GM12873 (cell line): Measurements from ENCODE around the gene SEPTIN11.

ENCODE experiments used
- TF ChIP-seq, protein P1 (sequence below): IDR thresholded peaks from 2 replicates; pipeline ENCODE4 v1.5.1; 2012; ENCODE audit warnings: low read depth, mild to moderate bottlenecking, moderate library complexity, low read length, control low read depth; ENCODE audit not compliant: insufficient read depth; ENCODE audit errors: missing control alignments

SEPTIN11 gene

DNA sequence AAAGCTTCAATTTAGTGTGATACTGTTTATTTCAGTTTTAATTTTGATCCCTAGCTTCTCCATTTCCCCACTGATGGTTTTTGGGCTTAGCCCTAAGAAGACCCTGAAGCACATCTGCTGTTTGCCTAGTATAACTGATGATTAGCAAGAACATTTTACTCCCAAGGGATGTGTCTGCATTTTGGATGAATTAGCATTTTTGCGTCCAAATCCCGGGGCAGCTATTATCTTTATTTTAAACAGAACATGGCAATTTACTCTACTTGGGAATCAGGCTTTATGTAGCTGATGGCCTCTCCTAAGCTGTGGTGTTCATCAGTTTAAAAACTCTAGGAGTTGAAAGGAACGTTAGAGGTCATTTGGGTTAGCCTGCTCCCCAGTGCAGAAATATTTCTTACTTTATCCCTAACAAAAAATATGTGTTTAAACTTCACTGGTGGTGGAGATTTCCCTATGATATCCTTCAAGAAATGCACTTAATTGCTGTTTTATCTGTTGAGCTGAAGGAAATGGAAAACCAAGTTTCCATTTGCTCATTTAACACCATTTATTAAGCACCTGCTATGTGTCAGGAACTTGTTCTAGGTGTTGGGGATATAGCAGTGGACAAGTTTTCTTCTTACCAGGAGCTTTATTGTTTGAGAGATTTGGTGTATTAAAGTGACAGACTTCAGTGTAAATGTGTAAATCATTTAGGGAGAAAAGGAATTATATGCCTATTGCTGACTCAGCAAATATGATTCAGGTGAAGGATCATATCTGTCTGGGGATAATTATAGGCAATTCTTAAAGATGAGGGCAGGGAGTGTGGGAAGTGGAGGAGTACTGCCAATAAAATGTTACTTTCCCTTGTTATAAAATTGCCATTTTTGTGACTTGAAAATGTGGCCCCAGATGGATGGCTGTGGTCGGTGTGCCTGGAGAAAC is 3.4 kb downstream of the SEPTIN11 start:
- TF ChIP-seq, protein P1, sequence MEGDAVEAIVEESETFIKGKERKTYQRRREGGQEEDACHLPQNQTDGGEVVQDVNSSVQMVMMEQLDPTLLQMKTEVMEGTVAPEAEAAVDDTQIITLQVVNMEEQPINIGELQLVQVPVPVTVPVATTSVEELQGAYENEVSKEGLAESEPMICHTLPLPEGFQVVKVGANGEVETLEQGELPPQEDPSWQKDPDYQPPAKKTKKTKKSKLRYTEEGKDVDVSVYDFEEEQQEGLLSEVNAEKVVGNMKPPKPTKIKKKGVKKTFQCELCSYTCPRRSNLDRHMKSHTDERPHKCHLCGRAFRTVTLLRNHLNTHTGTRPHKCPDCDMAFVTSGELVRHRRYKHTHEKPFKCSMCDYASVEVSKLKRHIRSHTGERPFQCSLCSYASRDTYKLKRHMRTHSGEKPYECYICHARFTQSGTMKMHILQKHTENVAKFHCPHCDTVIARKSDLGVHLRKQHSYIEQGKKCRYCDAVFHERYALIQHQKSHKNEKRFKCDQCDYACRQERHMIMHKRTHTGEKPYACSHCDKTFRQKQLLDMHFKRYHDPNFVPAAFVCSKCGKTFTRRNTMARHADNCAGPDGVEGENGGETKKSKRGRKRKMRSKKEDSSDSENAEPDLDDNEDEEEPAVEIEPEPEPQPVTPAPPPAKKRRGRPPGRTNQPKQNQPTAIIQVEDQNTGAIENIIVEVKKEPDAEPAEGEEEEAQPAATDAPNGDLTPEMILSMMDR, result no peak

DNA sequence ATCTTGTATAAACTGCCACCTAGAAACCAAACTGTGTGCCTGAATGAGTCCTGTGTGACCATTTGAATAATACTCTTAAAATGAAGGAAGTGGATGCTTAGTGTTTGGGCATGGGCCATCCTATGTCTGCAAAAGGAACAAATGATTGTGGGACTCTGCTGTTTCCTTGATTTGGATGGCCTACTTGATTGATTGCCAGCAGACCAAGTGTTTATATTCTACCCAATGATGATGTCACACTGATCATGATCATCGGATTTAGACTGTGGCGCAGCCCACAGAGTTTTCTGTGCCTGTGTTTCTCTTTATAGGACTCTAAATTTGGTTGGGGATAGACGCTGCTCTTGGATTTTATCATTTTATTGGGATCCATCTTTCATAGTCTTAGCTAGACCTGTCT is 4.4 kb downstream of the SEPTIN11 start:
- TF ChIP-seq, protein P1, result no peak

DNA sequence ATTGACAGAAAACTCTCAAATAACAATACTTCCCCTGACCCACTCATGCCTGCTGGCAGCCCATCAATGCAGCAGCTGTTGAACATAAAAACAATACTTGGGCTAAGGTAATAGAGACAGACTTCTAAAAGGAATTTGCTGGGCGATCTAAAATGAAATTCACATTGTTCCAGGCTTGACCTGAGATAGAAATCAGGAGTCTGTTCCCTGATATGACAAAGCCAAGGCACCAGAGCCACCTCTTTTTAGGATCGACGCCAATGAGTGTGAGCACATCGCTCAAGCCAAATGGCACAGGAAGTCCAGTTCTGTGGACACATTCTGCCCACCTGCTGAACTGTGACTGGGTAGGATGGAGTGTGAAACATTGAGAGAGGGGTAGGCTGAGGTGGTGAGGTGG is 4.9 kb downstream of the SEPTIN11 start:
- TF ChIP-seq, protein P1, result no peak

DNA sequence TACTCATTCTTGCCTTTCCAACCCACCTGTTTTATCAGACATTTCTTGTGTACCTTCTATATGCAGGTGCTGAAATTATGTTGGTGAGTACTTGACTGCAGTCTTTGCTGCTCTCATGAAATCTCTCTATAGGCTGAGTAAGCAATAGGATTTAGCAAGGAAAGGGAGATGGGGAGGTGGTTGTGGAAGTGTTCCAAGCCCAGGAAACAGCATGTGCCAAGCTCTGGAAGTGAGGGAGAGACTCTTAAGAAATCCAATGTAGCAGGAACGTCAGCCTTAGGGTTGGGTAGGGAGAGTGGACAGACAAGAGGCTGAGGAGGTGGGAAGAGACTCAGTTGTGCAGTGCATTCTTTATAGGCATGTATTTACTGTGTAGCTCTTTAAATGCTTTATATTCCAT is 5.6 kb downstream of the SEPTIN11 start:
- TF ChIP-seq, protein P1, result no peak

DNA sequence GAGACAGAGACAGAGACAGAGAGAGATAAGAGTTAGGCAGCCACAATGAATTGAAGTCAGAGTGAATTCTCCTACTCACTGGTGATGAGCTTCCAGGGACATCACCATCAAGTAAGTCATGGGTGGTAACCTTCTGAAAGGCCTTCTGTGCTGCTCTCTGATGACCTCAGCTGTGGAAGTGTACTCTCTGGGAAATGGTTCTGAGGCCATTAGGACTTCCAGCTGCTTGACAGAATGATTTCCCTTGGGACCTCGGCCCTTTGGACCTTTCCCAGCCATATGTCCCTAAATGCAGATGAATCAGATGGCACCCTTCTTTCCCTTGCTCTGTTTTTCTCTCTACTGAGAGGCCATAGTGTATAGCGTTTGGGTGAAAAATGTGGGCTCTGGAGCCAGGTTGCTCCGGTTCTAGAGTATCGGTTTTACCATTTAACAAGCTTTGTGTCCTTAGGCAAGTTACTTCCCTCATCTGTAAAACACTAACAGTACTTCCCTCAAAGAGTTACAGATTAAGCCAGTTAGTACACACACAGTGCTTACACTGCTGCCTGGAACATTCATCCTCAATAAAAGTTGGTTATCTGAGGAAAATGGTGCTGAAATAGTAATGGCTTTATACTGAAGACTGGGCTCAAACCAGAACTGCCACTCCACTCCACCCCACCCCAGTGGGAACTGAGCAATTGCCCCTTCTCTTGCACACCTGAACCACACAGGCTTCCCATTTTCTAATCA is 7.6 kb downstream of the SEPTIN11 start:
- TF ChIP-seq, protein P1, result no peak

DNA sequence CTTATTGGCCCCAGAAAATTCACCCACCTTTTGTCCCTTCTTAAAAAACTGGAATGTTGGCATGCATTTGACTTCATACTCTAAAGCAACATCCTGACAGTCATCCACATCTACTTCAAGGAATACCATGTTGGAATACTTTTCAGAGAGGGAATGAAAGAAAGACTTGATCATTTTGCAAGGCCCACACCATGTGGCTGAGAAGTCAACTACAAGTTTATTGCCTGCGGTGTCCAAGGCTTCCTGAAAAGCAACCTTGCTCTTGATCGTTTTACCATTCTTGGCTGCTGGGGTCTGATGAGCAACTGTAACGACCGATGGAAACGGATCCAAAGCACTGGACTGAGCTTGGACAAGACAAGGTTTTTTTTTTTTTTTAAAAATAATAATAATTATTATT is 9.3 kb downstream of the SEPTIN11 start:
- TF ChIP-seq, protein P1, result no peak

DNA sequence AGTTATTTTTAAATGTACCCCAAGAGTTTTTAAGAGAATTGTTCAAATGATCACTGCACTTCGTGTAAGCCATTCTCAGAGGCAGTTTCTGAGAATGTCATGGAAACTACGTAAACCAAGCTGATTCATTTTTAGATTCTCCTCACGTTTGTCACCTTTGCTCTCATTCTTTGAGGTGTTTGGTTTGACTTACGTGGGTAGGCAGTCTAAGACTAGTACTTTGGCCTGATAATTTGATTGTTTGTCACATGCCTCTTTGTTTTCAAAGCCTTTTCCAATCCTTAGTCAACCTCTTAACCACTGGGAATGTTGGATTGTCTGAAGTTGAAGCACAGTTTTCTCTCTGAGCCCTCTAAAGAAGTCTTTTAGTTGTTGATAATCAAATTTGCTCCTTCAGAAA is 10.5 kb downstream of the SEPTIN11 start:
- TF ChIP-seq, protein P1, result no peak
